Common myeloid progenitor, CD34-positive (primary cell): ENCODE data around the gene GCNT1.
"Not testable (repeated sequence)": the region's sequence is repeated elsewhere in the genome, so short reads cannot be mapped to it uniquely, and the experiment has no call there.

Experiments
- CTCF ChIA-PET: fragments of 350-600 bp; sonication (Branson Sonifier 250); formaldehyde crosslinking; loops from one replicate; lab custom pipeline; 2021; ENCODE audit warnings: antibody characterized with exemption; lab: Charles Lee
- POLR2A ChIA-PET: fragments of 350-600 bp; sonication (Branson Sonifier 250); formaldehyde crosslinking; loops from one replicate; lab custom pipeline; 2021; ENCODE audit warnings: antibody characterized with exemption; lab: Charles Lee
- DNase-seq, 3 donors: peaks; one replicate each; pipeline versions ENCODE4 v3.0.0 to v3.0.0-alpha.2; 2013
- H3K27ac ChIP-seq, 2 experiments: 1 replicate in 1 of 2; 2 replicates in 1 of 2; pipeline ENCODE4 v1.7.0; 2013; ENCODE audit warnings: inconsistent platforms in 2 of 2, low read length in 2 of 2, mild to moderate bottlenecking in 2 of 2, low read depth in 1 of 2, moderate library complexity in 1 of 2; ENCODE audit not compliant: severe bottlenecking in 2 of 2, insufficient read depth in 1 of 2, poor library complexity in 1 of 2
- H3K27me3 ChIP-seq, 5 experiments: replicated peaks in 2 of 5; 1 replicate in 3 of 5; 2 replicates in 2 of 5; pipeline versions ENCODE4 v1.6.1 to v1.7.0; 2013; ENCODE audit warnings: low read length in 4 of 5, mild to moderate bottlenecking in 2 of 5, moderate library complexity in 2 of 5, inconsistent platforms in 1 of 5; ENCODE audit not compliant: insufficient read depth in 5 of 5, control insufficient read depth in 4 of 5
- H3K36me3 ChIP-seq, 4 experiments: 1 replicate in 2 of 4; 2 replicates in 2 of 4; pipeline versions ENCODE4 v1.6.1 to v1.7.0; 2013; ENCODE audit warnings: low read length in 3 of 4, control low read depth in 1 of 4, mild to moderate bottlenecking in 1 of 4; ENCODE audit not compliant: control insufficient read depth in 4 of 4, insufficient read depth in 4 of 4
- H3K4me1 ChIP-seq, 4 experiments: 1 replicate in 3 of 4; 2 replicates in 1 of 4; pipeline versions ENCODE4 v1.6.1 to v1.7.1; 2013; ENCODE audit warnings: low read length in 3 of 4, mild to moderate bottlenecking in 3 of 4, control low read depth in 1 of 4, inconsistent platforms in 1 of 4, moderate library complexity in 1 of 4; ENCODE audit not compliant: control insufficient read depth in 4 of 4, insufficient read depth in 4 of 4; ENCODE audit errors: control extremely low read depth in 1 of 4
- H3K4me3 ChIP-seq, 7 experiments: 1 replicate in 4 of 7; 2 replicates in 3 of 7; pipeline versions ENCODE4 v1.5.1 to v1.7.0; 2013; ENCODE audit warnings: mild to moderate bottlenecking in 7 of 7, low read length in 6 of 7, moderate library complexity in 6 of 7, inconsistent platforms in 2 of 7, low read depth in 2 of 7, control low read depth in 1 of 7; ENCODE audit not compliant: insufficient read depth in 4 of 7, control insufficient read depth in 1 of 7; ENCODE audit errors: extremely low read depth in 1 of 7
- H3K9me3 ChIP-seq, 5 experiments: 1 replicate in 4 of 5; 2 replicates in 1 of 5; pipeline versions ENCODE4 v1.6.1 to v1.7.1; 2013; ENCODE audit warnings: low read length in 4 of 5, mild to moderate bottlenecking in 2 of 5, inconsistent platforms in 1 of 5, low read depth in 1 of 5, moderate library complexity in 1 of 5; ENCODE audit not compliant: control insufficient read depth in 4 of 5, insufficient read depth in 2 of 5; ENCODE audit errors: control extremely low read depth in 1 of 5
- WGBS: methylation state at CpG from one replicate; pipeline ENCODE4 v1.1.5; 2013; ENCODE audit not compliant: insufficient coverage; 5-methylcytosine and 5-hydroxymethylcytosine counted together

The GCNT1 gene

DNA sequence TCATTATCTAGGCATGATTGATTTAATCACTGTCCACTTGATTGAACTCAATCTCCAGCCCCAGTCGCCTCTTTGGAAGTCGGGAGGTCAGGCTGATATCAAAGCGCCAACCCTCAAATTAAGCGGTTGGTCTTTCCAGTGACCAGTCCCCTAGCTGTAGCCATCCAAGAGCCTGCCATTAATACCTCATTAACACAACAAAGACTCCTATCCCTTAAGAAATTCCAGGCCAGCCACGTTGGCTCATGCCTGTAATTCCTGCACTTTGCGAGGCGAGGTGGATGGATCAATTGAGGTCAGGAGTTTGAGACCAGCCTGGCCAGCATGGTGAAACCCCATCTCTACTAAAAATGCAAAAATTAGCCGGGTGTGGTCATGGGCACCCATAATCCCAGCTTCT, 27.4 kb upstream of the GCNT1 start:
- WGBS: 97% methylated on average over 4 of the region's 8 CpGs
- Histone ChIP-seq H3K27me3 (no peaks in the 10 kb centered on the region), H3K27ac (no peak overlapping the region), H3K4me1 (no peaks in the 10 kb centered on the region), H3K4me3 (no peak overlapping the region), H3K36me3 (no peaks in the 10 kb centered on the region), H3K9me3 (peaks cover 0 to 3% (median 0%) of the 10 kb centered on the region in 5 experiments)
- DNase-seq: no peak
- POLR2A ChIA-PET: no interaction called here
- CTCF ChIA-PET: interaction anchor here (0.9 to 1.4 kb wide), 2 partner anchors 12 to 273 kb away, joined by 3 to 4 read pairs; no protein-coding TSS in a partner anchor

DNA sequence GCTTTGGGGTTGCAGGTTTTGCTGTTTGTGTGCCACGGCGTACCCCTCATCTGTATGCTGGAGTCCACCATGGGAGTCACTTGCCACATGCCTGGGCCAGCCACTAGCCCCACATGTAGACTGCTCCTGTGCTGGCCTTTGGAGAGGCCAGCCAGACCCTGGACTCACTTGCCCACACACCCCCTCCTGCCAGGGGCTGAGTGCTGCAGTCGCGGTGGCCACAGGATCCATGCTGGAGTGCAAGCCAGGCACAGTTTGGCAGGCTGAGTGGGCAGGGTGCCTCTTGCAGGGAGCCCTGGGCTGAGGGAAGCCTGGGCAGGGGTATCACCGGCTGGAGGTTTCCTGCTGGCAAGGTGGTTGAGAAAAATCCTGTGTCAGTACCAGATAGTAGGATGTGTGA, 25.6 kb upstream of the GCNT1 start:
- Histone ChIP-seq H3K4me3 (no peak overlapping the region), H3K27ac (no peak overlapping the region), H3K27me3 (no peaks in the 10 kb centered on the region), H3K4me1 (no peaks in the 10 kb centered on the region), H3K36me3 (no peaks in the 10 kb centered on the region), H3K9me3 (peaks cover 0 to 3% (median 0%) of the 10 kb centered on the region in 5 experiments)
- no peak for DNase-seq
- CTCF ChIA-PET: interaction anchor here (2.0 kb wide), 1 partner anchor 13 kb away, joined by 6 read pairs; no protein-coding TSS in a partner anchor
- 100% methylated on average over 2 of the region's 5 CpGs for WGBS
- POLR2A ChIA-PET: no interaction called here

DNA sequence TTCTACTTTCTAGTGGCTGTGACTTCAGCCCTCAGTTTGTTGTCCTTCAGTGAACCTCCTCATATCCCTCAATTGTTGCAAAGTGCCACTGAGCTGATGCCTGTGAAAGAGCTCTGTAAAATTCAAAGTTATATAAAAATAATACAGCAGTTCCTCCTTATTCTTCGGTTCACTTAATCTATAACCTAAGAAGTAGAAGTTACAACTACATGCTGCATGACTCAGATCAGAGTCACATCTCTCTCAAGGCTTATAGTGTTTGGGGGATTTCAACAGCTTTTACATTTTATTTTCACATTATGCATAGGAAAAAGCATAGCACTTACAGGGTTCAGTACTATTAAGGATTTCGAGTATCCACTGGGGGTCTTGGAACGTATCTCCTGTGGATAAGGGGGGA, 25.1 kb upstream of the GCNT1 start:
- POLR2A ChIA-PET: no interaction called here
- Histone ChIP-seq H3K27me3 (no peaks in the 10 kb centered on the region), H3K4me3 (no peak overlapping the region), H3K27ac (no peak overlapping the region), H3K9me3 (peaks cover 0 to 3% (median 0%) of the 10 kb centered on the region in 5 experiments), H3K36me3 (no peaks in the 10 kb centered on the region), H3K4me1 (no peaks in the 10 kb centered on the region)
- DNase-seq: no peak
- WGBS: 100% methylated on average over 1 of the region's 3 CpGs
- CTCF ChIA-PET: interaction anchor here (2.0 kb wide), 1 partner anchor 14 kb away, joined by 6 read pairs; no protein-coding TSS in a partner anchor

DNA sequence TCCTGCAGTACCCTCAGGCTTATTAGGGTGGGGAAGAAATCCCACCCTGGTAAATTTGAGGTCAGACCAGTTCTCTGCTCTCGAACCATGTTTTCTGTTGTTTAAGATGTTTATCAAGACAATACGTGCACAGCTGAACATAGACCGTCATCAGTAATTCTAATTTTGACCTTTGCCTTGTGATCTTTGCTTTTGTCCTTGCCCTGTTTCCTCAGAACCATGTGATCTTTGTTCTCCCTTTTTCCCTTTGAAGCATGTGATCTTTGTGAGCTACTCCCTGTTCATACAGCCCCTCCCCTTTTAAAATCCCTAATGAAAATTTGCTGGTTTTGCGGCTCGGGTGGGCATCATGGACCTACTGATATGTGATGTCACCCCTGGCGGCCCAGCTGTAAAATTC, 24.1 kb upstream of the GCNT1 start:
- H3K4me1 ChIP-seq, POLR2A ChIA-PET, H3K27ac ChIP-seq, H3K27me3 ChIP-seq, H3K9me3 ChIP-seq, H3K36me3 ChIP-seq, H3K4me3 ChIP-seq, DNase-seq: not testable (repeated sequence)
- CTCF ChIA-PET: interaction anchor here (2.0 kb wide), 1 partner anchor 15 kb away, joined by 6 read pairs; no protein-coding TSS in a partner anchor
- 98% methylated on average over 4 of the region's 6 CpGs for WGBS

DNA sequence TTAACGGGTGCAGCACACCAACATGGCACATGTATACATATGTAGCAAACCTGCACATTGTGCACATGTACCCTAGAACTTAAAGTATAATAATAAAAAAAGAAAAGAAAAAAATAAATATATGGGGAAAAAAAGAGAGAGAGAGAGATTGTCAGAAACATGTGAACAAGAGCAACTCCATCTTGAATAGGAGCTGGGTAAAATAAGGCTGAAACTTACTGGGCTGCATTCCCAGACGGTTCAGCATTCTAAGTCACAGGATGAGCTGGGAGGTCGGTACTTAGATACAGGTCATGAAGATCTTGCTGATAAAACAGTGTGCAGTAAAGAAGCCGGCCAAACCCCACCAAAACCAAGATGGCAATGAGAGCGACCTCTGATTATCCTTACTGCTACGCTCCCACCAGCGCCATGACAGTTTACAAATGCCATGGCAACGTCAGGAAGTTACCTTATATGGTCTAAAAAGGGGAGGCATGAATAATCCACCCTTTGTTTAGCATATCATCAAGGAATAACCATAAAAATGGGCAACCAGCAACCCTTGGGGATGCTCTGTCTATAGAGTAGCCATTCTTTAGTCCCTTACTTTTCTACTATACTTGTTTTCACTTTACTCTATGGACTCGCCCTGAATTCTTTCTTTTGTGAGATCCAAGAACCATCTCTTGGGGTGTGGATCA, 21.8 kb upstream of the GCNT1 start:
- H3K27me3 ChIP-seq, H3K4me1 ChIP-seq, H3K27ac ChIP-seq, CTCF ChIA-PET, H3K36me3 ChIP-seq, H3K4me3 ChIP-seq, H3K9me3 ChIP-seq, DNase-seq, POLR2A ChIA-PET: not testable (repeated sequence)
- 96% methylated on average over 4 of the region's 9 CpGs for WGBS

- H3K36me3 ChIP-seq: no peaks in the 10 kb centered on the region
- no peaks in the 10 kb centered on the region for H3K4me1 ChIP-seq
- CTCF ChIA-PET: interaction anchor here (1.8 kb wide), 1 partner anchor 8 kb away, joined by 5 read pairs; no protein-coding TSS in a partner anchor
- no peak overlapping the region for H3K4me3 ChIP-seq
- no peaks in the 10 kb centered on the region for H3K27me3 ChIP-seq
- DNase-seq: no peak
- POLR2A ChIA-PET: no interaction called here
- peaks cover 0 to 3% (median 0%) of the 10 kb centered on the region in 5 experiments for H3K9me3 ChIP-seq
- no peak overlapping the region for H3K27ac ChIP-seq
- WGBS: 92% methylated on average over 4 of the region's 6 CpGs
Measured at GRCh38 chr9:76438841-76439588, 20.0 kb upstream of the GCNT1 start.
